Peyer's patch (tissue), 4 donors: ENCODE measurements around the gene IL6.

ENCODE experiments used
- CTCF ChIP-seq, 6 experiments: fragments of 450-650 bp in 4 of 6; fragments of 200-600 bp in 2 of 6; sonication (generic) in 1 of 6; IDR thresholded peaks; one replicate each; pipeline ENCODE4 v1.5.1; 2017 to 2019; ENCODE audit warnings: antibody characterized with exemption in 6 of 6, mild to moderate bottlenecking in 3 of 6, moderate library complexity in 1 of 6
- POLR2A ChIP-seq, 2 donors: fragments of 450-650 bp; IDR thresholded peaks; one replicate each; pipeline ENCODE4 v1.5.1; 2017; ENCODE audit warnings: antibody characterized with exemption in 2 of 2, mild to moderate bottlenecking in 2 of 2, moderate library complexity in 2 of 2

DNA sequence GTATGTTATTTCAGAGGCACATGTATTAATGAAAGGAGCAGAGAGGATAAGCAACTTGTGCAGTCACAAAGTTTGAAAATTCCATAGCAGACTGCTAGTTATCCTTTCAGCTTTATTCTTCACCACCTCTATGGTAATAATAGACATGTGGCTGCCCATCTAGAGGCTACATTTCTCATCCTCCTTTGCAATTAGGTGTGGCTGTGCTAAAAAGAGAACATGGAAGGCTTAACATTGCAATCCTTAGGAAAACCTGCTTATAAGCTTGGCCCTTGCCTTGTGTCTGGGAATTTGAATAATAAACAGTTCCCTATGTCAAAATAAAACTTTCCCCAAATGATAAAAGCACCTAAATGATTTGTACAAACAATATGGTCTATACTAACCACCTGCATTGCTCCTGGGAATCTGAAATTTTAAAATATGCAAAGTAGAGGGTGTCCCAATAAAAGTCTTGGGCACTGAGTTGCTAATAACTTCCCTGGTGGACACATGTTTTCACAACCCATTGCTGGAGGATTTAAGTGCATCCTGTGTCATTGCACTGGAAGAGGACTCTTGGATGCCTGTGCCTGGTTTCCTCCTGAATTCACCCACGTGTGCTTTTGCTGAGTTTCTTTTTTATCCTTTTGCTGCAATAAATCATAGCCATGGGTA, 30.5 kb downstream of the IL6 start:
- TF ChIP-seq CTCF (IDR thresholded peaks at IDR 0.05), result no peak
- TF ChIP-seq POLR2A (IDR thresholded peaks at IDR 0.05), result no peak
